GM12872 (cell line): ENCODE data around the gene JTB.

Source experiments
- TF ChIP-seq, protein P1 (sequence below): IDR thresholded peaks from 3 replicates; pipeline ENCODE4 v1.5.1; 2011; ENCODE audit warnings: low read depth, mild to moderate bottlenecking, low read length, moderate library complexity; ENCODE audit not compliant: insufficient read depth

JTB gene

DNA sequence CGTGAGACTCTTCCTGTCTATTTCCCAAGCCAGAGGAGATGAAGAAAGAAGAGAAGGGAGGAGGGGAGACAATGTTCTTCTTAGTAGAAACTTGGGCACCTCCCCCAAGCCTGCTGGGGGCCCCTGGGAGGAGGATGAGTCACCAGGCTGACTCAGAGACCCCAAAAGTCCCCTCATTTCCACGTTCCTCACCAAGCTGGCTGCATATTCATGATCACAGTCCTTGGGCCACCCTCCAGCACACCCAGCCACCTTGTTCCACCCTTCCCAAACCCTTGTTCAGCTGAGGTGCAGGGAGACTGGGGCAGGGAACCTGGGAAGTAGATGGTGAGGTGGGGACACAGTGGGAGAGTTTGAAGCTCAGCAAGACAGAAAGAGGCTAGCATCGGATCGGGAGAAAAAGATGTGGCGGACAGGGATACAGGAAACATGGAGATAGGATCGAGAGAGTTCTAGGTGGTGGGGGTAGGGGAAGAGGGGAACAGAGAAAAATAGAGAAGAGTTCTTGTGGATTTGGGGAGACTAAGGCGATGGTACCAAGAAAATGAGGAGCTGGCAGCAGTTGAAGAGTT, 8.0 kb upstream of the JTB start:
- TF ChIP-seq, protein P1, sequence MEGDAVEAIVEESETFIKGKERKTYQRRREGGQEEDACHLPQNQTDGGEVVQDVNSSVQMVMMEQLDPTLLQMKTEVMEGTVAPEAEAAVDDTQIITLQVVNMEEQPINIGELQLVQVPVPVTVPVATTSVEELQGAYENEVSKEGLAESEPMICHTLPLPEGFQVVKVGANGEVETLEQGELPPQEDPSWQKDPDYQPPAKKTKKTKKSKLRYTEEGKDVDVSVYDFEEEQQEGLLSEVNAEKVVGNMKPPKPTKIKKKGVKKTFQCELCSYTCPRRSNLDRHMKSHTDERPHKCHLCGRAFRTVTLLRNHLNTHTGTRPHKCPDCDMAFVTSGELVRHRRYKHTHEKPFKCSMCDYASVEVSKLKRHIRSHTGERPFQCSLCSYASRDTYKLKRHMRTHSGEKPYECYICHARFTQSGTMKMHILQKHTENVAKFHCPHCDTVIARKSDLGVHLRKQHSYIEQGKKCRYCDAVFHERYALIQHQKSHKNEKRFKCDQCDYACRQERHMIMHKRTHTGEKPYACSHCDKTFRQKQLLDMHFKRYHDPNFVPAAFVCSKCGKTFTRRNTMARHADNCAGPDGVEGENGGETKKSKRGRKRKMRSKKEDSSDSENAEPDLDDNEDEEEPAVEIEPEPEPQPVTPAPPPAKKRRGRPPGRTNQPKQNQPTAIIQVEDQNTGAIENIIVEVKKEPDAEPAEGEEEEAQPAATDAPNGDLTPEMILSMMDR = no peak

- TF ChIP-seq, protein P1 = no peak
Observed at GRCh38 chr1:153984123-153984894, 6.8 kb upstream of the JTB start.

DNA sequence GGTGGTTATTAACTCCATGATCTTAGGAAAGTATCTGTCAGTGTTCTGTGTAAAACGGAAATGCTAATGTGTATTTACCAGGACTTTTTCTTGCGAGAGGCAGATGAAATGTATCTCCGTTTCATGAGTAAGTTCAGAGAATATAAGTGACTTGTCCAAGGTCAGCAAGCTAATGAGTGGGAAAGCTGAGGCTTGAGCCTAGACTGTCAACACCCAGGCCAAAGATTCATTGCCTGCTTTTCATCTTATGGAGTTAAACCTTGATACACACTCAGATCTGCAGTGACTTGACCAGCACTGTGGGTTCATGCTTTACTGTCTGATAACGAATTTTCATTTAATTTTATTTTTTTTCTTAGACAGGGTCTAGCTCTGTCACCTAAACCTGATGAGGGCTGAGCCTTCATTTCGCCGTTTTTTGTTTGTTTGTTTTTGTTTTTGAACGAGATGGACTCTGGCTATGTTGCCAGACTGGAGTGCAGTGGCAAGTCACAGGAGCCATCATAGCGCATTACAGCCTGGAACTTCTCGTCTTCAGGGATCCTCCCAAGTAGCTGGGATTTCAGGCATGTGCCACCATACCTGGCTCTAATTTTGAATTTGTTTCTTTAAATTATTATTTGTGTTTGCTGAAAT, 918 bp upstream of the JTB start:
- TF ChIP-seq, protein P1 = no peak

GRCh38 chr1:153976819-153977249, 640 bp downstream of the JTB start:
- TF ChIP-seq, protein P1 = no peak

GRCh38 chr1:153973525-153973924, 3.9 kb downstream of the JTB start:
- TF ChIP-seq, protein P1 = no peak

DNA sequence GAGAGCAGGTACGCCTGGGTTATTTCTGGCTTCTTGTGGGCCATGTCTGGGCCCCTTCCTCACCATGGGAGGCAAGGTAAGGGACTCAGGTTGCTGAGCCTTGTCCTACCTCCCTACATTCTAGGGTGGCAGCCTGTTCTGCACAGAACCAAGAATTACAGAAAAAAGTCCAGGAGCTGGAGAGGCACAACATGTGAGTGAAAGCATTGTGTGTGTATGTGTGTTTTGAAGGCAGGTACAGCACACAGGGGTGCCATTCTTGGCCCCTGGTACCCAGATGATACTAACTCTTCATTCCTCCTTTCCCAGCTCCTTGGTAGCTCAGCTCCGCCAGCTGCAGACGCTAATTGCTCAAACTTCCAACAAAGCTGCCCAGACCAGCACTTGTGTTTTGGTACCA, 4.4 kb downstream of the JTB start:
- TF ChIP-seq, protein P1 = no peak

- TF ChIP-seq, protein P1 = no peak
Observed at GRCh38 chr1:153970346-153970745, 7.1 kb downstream of the JTB start.
